ENCODE data around the gene ALMS1.

GRCh38 chr2:73402386-73403103 is 16.9 kb downstream of the ALMS1 start:
- TF ChIP-seq CTCF (conservative IDR thresholded peaks at IDR 0.05; ENCODE audit: low read length) (no peak), EZH2phosphoT487 (IDR thresholded peaks at IDR 0.05; ENCODE audit: borderline replicate concordance, low read depth, low read length) (no peak)
